NT2/D1 (cell line): Measurements from ENCODE around the gene PHYHD1.

Experiments
- SUZ12 ChIP-seq: IDR thresholded peaks from 2 replicates; pipeline ENCODE4 v1.6.1; 2011; ENCODE audit not compliant: insufficient read length, insufficient read depth; ENCODE audit errors: extremely low read depth
- ZNF274 ChIP-seq: IDR thresholded peaks from 2 replicates; pipeline ENCODE4 v1.6.1; 2011; ENCODE audit warnings: mild to moderate bottlenecking, low read depth, low read length

DNA sequence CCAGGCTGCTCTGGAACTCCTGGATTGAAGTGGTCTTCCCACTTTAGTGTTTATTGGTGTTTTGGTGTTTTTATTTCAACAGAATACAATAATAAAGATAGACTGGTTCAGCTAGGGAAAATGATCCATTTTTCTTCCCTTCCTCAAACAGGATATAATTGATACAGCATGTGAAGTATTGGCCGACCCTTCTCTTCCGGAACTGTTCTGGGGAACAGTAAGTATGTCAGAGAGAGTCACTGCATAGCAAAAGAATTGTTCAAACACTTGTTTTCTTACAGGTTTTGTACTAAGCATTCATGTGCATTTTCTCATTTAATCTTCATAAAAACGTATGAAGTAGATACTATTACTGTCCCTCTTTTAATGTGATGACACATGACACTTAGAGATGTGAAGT, 58.3 kb downstream of the PHYHD1 start:
- TF ChIP-seq SUZ12 = no peak
- no peak for TF ChIP-seq ZNF274
